PC-3 (cell line): ENCODE measurements around the gene SMIM28.

ENCODE experiments used
- CTCF ChIP-seq: fragments of 300-600 bp; sonication (generic); conservative IDR thresholded peaks from 2 replicates; pipeline ENCODE4 v1.5.1; 2017; ENCODE audit warnings: antibody characterized with exemption, low read depth, mild to moderate bottlenecking, low read length
- EZH2 ChIP-seq: fragments of 300-600 bp; sonication (generic); IDR thresholded peaks from one replicate; pipeline ENCODE4 v1.6.1; 2017; ENCODE audit warnings: antibody characterized with exemption, mild to moderate bottlenecking, low read length; ENCODE audit not compliant: unreplicated experiment

- TF ChIP-seq CTCF: no peak
- no peak for TF ChIP-seq EZH2
These were observed 22.6 kb downstream of the SMIM28 start for GRCh38 chr6:138400326-138400725.
